Measurements from ENCODE around the gene CYP1A2.
"Not testable (repeated sequence)": the region's sequence is repeated elsewhere in the genome, so short reads cannot be mapped to it uniquely, and the experiment has no call there.

The CYP1A2 gene

DNA sequence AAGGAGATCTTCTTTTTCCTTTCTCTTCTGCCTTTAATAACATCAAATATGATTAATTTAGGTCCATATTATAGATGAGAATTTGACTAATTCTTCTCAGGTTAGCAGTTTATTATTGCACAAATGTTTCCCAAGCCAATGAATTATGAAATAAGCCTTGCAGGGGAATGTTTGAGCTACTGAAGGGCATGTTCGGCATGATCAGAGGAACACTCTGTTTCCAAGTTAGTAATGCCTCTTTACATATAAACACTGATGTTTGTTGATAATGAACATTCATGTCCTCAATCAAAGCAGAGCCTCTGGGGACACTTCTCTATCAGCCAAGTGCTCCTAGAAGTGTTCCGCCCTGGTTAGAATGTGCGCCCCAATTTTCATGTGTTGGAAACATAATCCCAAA is 13.3 kb upstream of the CYP1A2 start:
- no peak for DNase-seq (ENCODE audit: low read depth)

DNA sequence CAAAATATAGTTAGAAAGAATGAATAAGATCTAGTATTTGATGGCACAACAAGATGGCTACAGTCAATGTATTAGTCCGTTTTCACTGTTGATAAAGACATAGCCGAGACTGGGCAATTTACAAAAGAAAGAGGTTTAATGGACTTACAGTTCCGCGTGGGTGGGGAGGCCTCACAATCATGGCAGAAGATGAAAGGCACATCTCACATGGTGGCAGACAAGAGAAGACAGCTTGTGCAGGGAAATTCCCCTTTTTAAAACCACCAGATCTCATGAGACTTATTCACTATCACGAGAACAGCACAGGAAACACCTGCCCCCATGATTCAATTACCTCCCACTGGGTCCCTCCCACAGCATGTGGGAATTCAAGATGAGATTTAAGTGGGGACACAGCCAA is 10.4 kb upstream of the CYP1A2 start:
- DNase-seq (ENCODE audit: low read depth) = not testable (repeated sequence)

DNA sequence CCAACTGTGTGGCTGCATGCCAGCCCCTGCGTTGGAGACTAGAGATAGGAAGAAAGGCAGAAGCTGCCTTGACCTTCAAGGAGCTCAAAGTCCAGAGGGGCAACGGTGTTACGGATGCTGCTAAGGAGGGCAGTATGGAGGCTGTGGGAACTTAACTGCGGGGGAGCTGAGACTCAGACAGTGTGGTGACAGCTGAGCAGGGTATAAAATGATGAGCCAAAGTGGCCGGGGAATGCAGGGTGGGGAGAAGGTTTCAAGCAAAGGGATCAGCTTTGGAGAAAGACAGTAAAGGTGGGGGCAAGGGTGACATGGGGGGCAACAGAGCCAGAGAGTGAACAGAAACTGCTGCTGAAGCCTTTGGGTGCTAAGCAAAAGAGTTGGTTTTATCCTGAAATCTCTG is 6.2 kb upstream of the CYP1A2 start:
- DNase-seq (ENCODE audit: low read depth) = no peak

DNA sequence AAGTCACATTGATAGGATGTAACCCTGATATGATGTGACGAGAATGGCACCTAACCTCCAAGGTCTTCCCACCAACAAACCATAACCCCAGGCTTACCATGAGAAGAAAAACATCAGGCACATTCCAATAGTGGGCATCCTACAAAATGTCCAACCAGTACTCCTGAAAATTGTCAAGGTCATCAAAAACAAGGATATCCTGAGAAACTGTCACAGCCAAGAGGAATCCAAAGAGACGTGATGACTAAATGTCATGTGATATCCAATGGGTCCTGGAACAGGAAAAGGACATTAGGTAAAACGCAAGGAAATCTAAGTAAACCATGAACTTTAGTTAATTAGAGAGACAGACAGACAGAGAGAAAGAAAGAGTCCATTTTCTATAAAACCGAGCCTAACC is 2.3 kb upstream of the CYP1A2 start:
- no peak for DNase-seq (ENCODE audit: low read depth)

DNA sequence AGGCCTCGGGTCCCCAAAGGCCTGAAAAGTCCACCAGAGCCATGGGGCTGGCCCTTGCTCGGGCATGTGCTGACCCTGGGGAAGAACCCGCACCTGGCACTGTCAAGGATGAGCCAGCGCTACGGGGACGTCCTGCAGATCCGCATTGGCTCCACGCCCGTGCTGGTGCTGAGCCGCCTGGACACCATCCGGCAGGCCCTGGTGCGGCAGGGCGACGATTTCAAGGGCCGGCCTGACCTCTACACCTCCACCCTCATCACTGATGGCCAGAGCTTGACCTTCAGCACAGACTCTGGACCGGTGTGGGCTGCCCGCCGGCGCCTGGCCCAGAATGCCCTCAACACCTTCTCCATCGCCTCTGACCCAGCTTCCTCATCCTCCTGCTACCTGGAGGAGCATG is 1.2 kb downstream of the CYP1A2 start:
- no peak for DNase-seq (ENCODE audit: low read depth)

DNA sequence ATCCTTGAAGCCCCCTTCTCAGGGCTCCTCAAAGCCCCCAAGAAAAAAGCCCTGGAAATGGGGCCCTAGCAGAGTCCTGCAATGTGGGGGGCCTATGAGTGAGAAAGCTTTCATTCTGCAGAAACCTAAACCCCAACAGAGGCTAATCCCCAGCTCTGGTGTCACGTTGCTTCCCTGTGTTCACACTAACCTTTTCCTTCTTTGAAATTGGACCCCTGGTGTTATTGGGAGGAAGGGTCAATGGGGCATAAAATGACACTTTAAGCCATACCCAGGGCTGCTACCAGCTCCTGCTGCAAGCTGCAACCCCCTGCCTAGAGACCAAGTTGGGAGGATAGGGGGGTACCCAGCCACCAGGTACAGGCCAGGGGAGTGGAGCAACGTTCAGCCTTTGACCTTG is 2.1 kb downstream of the CYP1A2 start:
- no peak for DNase-seq (ENCODE audit: low read depth)

DNA sequence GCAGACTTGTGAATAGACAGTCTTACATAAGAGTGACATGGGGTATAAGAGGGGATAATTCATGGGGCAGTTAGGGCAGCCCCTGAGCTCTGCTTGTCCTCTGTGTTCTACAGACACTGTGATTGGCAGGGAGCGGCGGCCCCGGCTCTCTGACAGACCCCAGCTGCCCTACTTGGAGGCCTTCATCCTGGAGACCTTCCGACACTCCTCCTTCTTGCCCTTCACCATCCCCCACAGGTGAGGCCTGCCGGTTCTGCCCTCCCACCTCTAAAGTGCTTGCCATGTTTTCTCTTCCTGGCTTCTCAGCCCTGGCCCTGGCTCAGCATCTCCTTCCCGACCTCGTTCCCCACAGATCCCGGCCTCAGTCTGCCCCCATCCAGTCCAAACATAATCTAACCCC is 3.4 kb downstream of the CYP1A2 start:
- DNase-seq (ENCODE audit: low read depth) = no peak

DNA sequence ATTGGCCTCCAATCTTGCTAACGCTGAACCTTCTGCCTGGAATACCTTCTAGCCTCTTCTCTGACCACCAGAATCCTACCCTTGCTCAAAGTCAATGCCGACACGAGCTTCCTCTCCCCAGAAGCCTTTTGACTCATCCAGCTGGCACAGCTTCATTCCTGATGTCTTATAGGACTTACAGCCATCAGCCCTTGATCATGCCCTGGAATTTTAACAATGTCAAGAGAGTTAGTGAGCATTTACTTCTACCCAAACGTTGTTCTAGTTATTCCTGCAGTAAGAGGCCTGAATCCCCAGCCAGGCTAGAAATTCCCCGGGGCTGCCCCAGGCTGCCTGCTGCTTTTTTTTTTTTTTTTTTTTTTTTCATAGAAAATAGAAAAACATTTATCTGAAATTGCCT is 3.9 kb downstream of the CYP1A2 start:
- DNase-seq (ENCODE audit: low read depth) = no peak

DNA sequence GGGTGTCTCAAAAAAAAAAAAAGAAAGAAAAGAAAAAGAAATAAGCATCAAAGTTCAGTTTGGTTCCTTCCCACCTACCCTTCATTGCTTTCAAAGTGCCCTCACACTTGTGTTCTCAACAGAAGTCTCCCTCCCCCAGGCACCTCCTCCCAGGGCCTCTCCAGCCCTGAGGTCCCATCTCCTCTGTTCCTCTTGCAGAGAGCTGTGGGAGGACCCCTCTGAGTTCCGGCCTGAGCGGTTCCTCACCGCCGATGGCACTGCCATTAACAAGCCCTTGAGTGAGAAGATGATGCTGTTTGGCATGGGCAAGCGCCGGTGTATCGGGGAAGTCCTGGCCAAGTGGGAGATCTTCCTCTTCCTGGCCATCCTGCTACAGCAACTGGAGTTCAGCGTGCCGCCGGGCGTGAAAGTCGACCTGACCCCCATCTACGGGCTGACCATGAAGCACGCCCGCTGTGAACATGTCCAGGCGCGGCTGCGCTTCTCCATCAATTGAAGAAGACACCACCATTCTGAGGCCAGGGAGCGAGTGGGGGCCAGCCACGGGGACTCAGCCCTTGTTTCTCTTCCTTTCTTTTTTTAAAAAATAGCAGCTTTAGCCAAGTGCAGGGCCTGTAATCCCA is 6.1 kb downstream of the CYP1A2 start:
- no peak for DNase-seq (ENCODE audit: low read depth)

DNA sequence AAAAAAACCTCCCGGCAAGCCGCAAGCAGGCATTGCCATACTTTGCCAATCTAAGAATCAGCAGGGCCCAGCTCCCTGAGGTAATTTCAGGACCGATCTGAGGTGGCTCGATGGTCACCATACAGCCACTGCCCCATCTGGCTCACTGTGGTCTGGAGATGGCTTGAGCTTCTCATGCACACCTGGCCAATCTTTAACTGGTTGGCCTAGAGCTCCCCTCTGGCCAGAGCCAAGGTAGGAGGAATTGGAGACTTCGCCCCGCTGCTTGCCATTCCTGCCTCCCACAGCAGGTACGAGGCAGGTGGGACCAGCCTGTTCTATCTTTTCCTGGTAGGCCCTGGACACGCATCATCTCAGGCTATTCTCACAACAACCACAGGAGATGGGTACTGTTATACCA is 10.1 kb downstream of the CYP1A2 start:
- DNase-seq (ENCODE audit: low read depth) = no peak

DNA sequence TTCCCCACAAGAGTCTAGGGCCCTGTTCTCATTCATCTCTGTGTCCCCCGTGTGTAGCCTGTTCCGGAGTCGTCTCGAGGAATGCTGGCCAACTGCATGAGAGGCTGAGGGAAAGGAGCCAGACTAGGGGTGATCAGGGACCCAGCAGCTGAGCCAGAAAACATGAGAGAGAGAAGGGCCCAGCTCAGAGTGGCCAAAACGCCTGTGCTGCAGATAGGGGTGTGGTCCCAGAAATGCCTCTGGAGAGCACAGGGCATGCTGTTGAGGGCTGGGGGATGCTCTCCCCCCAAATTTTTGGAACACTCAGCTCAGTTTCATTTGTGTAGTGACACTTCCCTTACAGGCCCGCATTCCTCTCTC is 14.1 kb downstream of the CYP1A2 start:
- DNase-seq (ENCODE audit: low read depth) = no peak

DNA sequence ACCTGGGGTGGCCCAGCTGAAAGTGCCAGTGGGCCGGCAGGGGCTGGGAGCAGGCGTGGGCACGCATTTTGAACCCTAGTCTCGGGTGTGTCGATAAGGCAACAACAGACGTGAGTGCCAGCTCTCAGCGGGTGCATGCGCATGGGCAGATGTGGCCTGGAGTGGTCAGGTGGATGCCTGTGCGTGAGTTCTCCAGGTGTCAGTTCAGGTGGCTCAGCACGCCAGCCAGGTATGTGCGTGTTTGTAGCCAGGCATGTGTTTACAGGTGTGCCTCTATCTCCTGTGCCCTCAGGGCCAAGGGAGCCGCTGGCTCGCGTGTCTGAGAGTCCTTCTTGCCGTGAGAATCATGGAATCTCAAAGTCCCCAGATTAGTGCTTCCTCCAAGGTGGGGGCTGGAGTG is 14.8 kb downstream of the CYP1A2 start:
- DNase-seq (ENCODE audit: low read depth) = no peak

DNA sequence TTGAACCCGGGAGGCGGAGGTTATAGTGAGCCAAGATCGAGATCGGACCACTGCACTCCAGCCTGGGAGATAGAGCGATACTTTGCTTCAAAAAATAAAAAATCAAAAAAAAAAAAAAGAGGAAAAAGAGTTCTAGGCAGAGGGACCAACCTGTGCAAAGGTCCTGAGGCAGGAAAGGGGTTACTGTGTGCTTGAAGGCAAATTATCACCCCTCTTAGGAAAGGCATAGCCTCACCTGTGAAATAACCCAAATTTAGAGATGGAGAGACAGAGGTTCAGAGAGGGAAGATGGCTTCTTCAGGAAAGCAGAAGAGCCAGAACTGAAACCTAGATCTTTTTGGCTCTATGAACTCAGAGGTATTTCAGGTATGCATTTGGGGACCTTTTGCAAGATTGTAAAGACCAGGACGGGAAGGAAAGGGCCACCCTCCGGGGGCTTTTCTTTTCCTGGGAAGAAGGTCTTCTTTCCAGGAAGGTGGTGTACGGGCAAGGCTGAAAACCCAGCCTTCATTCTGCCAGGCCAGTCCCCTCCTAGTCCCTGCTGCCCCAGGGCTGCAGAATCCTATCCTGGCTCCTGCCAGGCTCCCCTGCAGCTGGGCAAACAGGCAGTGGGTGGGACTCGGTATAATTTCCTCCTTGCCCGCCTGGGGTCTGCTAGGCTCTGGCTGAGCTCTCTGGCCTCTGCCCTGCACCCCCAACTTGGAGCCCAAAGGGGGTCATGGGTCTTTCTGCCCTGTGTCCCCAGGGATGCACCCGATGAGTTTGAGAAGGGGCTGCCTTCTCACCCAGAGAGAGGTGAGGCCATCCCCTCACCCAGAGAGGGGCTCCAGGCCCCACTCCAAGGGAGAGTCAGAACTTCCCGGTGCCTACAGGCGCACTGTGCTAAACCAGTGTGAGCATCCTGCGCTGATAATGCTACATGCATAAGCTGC is 18.8 kb downstream of the CYP1A2 start:
- no peak for DNase-seq (ENCODE audit: low read depth)

DNA sequence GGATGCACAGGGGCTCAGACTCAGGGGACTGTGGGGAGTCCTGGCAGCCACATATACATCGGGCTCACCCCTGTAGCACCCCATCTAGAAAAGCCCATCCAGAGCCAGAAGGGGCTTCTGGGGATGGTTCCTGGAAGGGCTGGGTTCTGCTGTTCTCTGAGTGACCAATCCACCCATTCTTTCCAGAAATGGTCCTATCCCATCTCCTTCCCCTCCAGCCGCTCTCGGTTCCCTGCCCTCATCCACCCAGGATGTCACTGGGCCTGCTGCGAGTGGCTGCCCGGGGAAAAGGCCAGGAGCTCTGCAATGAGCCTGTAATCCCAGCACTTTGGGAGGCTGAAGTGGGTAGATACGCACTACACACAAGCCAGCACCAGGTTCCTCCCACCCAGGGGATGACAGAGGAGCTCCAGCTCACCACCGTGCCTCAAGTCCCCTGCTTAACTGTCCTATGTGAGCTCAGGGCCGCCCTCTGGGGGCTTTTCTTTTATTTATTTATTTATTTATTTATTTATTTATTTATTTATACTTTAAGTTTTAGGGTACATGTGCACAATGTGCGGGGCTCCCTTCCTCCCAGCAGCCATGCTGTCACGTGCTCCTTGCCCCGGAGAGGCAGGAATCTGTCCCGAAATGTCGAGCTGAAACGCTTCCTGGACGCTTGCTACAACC is 19.6 kb downstream of the CYP1A2 start:
- no peak for DNase-seq (ENCODE audit: low read depth)

DNA sequence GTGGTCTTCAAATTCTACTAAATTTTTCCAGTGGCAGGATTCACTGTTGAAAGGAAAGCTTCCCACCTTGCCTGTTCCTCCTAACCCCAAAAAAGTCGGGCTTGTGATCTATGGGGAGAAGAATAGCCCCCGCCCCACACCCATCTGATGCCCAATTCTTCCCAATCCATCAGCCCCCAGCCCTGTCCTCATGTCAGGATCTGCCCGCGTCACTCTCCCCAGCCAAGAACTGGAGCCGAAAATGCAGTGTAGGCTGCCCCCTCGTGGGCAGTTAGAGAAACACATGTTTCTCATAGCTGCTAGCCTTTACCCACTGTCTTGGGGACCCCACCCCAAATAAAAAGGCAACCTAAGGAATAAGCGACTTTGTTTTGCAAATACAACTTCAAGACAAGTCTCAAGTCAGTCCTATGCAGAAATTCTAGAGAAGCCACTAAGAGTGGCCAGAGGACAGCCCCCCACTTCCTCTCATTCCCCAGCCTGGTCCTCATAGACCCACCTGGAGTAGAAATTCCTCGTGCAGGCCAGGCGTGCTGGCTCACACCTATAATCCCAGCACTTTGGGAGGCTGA is 20.2 kb downstream of the CYP1A2 start:
- peak; percentile 54 for DNase-seq (ENCODE audit: low read depth)

DNA sequence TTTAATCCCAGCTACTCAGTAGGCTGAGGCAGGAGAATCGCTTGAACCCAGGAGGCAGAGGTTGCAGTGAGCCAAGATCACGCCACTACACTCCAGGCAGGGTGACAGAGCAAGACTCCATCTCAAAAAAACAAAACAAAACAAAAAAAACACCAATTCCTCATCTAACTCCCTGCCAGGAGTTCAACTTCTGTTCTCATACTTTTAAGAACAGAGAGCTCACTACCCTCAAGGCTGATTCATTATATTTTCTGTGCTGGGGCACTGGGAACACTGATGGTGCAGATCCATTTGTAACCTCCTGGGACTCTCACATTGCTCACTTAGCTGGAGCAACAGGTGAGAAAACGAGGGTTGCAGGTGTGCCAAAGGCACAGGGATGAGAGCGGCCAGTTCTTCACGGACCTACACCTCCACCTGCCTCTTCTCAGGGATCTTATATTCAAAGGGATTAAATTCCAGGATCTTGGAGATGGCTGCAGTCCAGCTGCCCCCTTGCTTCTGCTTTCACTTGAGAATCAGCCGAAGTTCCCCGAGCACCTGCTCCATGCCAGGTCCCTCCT is 20.9 kb downstream of the CYP1A2 start:
- no peak for DNase-seq (ENCODE audit: low read depth)

DNA sequence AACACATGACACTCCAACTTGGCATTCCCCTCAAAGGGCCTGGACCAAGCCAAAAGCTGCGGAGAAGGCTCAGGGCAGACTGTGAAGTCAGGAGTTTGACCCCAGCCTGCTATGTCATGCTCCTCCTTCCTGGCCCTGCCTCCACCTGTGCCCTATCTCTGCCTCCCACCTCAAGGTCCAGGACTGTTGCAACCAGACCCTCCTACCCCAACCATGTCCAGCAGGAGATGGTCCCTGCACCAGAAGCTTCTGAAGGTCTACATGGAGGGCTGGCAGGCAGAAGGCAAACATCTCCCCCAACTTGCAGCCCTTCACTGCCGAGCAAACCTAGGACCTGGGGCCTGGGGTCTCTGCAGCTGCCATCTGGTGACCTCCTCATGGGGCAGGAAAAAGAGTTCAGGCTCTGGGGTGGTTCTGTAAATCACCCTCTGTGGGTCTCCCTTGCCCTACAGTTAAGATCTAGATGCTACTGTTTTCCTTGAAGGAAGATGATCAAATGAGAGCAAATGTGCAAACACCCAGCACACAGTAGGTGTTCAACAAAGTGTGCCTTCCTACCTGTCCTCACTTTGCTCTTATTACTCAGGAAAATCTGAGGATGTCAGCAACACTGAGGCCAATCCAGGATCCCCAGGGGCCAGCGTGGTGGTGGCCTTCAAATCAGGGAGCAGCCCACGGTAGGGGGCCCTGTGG is 21.7 kb downstream of the CYP1A2 start:
- DNase-seq (ENCODE audit: low read depth) = no peak

DNA sequence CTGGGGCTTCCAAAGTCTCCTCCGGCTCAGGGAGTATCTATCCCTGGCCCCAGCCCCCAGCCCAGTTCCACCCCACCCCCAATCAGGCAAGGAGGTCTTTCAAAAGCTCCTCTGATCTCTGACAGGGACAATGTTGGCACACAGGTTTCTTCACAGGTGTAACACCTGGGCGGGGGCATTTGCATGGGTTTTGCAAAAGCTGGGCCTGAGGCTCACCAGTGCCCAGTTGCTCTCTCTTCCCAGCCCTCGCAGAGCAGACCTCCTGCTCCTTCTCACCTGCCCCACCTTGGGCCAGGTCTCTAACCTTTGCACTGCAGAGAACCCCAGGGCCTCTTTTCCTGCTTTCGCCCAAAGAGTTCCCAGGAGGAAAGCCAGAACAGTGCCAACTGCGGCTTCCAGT is 24.7 kb downstream of the CYP1A2 start:
- DNase-seq (ENCODE audit: low read depth) = no peak

DNA sequence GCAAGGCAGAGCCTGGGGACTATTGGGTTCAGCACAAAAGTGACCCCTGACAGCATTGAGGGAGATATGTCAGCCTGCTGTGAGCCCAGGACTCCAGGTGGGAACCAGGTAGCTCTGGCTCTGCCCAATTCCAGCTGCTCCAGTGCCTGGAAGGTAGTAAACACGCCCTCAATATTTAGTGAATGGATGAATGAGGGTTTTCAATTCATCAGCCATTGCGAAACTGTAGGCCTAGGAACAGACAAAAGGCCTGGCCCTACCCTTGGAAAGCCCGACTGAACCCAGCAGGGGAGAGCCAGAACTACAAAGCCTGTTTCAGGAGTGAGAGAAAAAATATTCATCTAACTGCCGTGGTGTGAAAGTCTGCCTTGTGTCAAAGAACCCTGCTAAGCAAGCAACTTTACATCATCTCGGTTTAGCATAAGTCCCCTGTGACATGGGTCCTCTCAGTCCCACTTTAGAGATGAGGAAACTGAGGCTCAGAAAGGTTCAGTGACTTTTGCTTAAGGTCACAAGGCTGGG is 25.1 kb downstream of the CYP1A2 start:
- DNase-seq (ENCODE audit: low read depth) = no peak

DNA sequence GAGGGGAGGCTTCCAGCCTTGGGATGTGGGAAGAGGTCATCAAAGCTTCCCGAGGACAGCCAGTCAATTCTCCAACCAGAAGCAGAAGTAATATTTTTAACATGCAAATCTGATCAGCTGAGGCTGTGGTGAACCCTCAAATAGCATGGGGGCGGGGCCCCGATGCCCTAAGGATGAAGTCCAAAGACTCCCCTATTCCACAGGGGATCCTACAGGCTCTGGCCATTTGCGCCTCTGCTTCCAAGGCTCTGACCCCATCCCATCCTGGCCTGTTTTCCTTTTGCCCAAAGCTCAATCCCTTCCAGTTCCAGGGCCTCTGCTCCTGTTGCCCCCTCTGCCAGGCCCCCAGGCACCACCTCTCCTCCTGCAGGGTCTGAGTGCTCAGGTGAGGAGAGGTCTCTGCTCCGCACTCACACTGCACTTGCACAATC is 26.5 kb downstream of the CYP1A2 start:
- no peak for DNase-seq (ENCODE audit: low read depth)

DNA sequence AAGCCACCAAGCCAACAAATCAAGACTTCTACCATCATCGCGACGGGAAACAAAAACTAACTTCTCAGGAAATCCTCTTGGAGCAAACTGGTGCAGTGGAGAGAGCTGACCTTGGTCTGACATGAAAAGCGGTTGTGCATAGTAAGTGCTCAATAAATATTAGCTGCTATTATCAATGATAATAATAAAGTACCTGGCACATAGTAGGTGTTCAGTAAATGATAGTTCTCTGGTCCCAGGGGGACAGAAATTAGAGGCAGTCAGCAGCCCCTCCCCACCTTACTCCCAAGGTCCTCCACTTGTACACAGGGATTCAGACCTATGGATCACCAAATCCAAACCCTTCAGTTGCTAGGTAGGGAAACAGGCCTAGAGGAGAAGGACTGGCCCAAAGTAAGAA is 27.2 kb downstream of the CYP1A2 start:
- no peak for DNase-seq (ENCODE audit: low read depth)

Data from activated T-helper 1 cell treated with Interleukin-2 at 50 U/mL for 16 hours (primary cell).